Fibroblast of mammary gland (primary cell): ENCODE results near the gene KCNIP3.

Experiments used
- DNase-seq: peaks from one replicate; pipeline ENCODE4 v3.0.0-alpha.2; 2010; ENCODE audit warnings: low read depth
- H3K4me3 ChIP-seq: 2 replicates; pipeline ENCODE4 v1.5.1; 2011; ENCODE audit warnings: low read depth, mild to moderate bottlenecking, low read length, moderate library complexity; ENCODE audit not compliant: control insufficient read depth
- TF ChIP-seq, protein P1 (sequence below): conservative IDR thresholded peaks from 2 replicates; pipeline ENCODE4 v1.5.1; 2011; ENCODE audit warnings: low read depth, low read length, inconsistent platforms; ENCODE audit not compliant: control insufficient read depth, insufficient read depth

The KCNIP3 gene

GRCh38 chr2:95389245-95390119, 92.3 kb downstream of the KCNIP3 start:
- TF ChIP-seq, protein P1, sequence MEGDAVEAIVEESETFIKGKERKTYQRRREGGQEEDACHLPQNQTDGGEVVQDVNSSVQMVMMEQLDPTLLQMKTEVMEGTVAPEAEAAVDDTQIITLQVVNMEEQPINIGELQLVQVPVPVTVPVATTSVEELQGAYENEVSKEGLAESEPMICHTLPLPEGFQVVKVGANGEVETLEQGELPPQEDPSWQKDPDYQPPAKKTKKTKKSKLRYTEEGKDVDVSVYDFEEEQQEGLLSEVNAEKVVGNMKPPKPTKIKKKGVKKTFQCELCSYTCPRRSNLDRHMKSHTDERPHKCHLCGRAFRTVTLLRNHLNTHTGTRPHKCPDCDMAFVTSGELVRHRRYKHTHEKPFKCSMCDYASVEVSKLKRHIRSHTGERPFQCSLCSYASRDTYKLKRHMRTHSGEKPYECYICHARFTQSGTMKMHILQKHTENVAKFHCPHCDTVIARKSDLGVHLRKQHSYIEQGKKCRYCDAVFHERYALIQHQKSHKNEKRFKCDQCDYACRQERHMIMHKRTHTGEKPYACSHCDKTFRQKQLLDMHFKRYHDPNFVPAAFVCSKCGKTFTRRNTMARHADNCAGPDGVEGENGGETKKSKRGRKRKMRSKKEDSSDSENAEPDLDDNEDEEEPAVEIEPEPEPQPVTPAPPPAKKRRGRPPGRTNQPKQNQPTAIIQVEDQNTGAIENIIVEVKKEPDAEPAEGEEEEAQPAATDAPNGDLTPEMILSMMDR, result peak; percentile 92
- no peak overlapping the region for H3K4me3 ChIP-seq
- peak; percentile 68 for DNase-seq

DNA sequence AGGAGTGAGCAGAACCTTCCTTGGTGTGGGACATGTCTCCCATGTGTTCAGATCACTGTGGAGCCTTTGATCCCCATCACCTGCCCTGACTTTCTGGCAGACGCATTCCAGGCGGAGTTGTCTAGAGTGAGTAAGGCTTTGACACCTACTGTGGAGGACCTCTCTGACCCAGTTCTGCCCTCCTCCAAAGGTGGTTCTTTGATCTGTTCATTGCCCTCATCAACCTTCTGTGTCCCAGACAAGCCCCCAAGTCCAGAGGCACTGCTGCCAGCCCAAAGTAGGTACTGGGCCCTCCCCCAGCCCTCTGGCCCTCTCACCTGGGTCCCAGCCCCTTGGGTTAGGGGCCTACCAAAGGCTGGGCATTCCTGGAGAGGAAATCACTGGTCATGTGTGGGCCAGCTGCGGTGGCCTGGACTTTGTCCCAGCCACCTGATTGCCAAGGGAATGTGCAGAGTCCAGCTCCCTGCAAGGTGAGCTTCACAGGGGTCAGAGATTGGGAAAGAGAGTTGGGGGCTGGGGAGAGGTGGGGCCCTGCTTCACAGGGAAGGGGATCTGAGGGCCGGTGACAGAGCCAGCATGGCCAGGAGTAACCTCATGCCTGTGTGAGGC, 93.2 kb downstream of the KCNIP3 start:
- TF ChIP-seq, protein P1, result no peak

GRCh38 chr2:95390881-95391321, 93.8 kb downstream of the KCNIP3 start:
- no peak overlapping the region for H3K4me3 ChIP-seq
- TF ChIP-seq, protein P1, result no peak
- no peak for DNase-seq

More for the DNA sequence above, 93.2 kb downstream of the KCNIP3 start:
- DNase-seq, result no peak
- H3K4me3 ChIP-seq, result no peak overlapping the region

DNA sequence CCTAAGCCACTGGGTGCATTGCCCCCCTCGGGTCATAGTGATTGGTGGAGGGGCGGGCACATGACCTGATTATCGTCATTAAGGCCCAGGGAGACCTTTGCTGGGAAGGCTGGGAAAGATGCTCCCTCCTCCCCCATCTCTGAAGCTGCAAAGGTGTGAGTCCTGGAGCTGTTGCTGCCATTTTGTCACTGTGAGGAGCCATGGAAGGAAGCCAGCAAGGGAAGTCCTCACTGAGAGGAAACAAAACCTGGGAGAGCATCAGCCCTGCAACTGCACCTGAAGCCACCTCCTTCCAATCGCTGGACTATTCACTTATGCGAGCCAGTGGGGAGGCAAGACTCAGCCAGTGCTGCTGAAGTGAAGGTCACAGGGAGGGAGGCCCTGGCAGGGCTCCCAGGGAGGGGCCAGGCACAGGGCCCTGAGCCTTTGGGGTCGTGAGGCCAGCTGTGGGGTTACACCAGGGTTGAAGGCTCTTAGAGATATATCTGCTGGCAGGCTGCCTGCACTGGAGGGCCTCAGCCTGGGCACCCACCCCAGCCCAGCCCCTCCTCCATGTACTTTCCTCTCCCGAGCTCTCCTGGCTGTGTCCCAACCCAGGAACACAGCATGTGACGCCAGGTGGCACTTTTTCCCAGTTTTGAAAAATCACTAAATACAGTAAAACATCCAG, 94.6 kb downstream of the KCNIP3 start:
- TF ChIP-seq, protein P1, result no peak
- no peak overlapping the region for H3K4me3 ChIP-seq
- no peak for DNase-seq

DNA sequence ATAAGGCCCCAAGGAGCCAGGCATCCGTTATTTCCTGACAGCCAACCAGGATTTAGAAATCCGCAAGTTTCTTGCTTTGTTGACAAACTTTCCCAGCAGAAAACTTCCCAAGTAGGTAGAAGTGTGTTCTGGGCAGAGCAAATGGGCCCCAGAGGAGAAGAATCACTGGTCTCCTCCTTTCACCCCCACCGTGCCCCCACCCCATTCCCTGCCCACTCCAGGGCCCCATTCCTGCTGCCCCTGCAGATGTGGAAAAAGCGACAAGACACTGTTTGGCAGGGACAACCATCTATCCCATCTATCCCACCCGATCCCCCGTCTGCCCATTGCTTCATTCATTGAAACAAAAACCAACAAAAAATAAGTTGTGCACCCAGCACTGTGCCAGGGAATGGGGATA, 95.2 kb downstream of the KCNIP3 start:
- TF ChIP-seq, protein P1, result no peak
- no peak for DNase-seq
- no peak overlapping the region for H3K4me3 ChIP-seq

DNA sequence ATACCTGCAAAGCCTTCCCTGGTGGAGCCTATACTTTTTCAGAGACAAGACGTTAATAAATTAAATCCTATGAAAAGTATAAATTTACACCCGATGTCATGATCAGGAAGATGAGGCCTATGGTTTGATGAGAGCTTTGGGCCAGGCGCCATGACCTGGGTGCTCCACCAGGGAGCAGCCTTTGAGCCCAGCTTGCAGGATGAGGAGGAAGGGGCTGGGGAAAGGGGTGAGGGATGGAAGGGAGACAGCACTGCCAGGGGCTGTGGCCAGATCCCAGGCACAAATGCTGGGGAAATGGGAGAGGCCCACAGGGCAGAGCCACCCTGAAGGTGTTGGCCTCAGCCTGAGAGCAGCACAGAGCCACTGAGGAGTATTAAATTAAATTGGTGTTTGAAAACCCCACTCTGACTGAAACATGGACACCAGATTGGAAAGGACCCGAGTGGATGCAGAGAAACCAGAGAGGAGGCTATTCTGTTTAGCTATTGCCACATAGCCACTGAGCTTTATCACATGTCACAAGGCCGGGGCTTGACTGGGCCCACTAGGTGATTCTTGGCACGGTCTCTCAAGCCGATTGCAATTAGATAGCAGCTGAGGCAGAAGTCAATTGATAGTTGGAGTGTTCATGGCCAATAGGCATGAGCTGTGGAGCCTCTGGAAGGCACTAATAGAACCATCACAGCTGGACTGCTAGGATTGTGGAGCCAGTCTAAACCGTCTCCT, 95.7 kb downstream of the KCNIP3 start:
- no peak for DNase-seq
- TF ChIP-seq, protein P1, result peak; percentile 15
- H3K4me3 ChIP-seq, result no peak overlapping the region
